Osteoblast (primary cell): ENCODE results near the gene CXADR. TPM values are rescaled to one million over a fixed set of nuclear protein-coding genes. Genes with fewer than 3 reads are reported as not detected.

ENCODE experiments used
- DNase-seq: peaks from one replicate; pipeline ENCODE4 v3.0.0; 2011; ENCODE audit warnings: low spot score, mixed read lengths; ENCODE audit not compliant: insufficient read length; ENCODE audit errors: missing footprints
- H2AFZ ChIP-seq: 2 replicates; pipeline ENCODE4 v1.6.0; 2011; ENCODE audit warnings: mild to moderate bottlenecking, low read length
- H3K27ac ChIP-seq: 2 replicates; pipeline ENCODE4 v1.5.1; 2011; ENCODE audit warnings: mild to moderate bottlenecking, low read depth, low read length, moderate library complexity
- H3K27me3 ChIP-seq: 2 replicates; pipeline ENCODE4 v1.6.0; 2012; ENCODE audit warnings: mild to moderate bottlenecking, control low read depth, inconsistent platforms, low read length, moderate library complexity; ENCODE audit not compliant: insufficient read depth
- H3K36me3 ChIP-seq: 2 replicates; pipeline ENCODE4 v1.5.1; 2011; ENCODE audit warnings: mild to moderate bottlenecking, low read length, control low read depth, moderate library complexity; ENCODE audit not compliant: insufficient read depth
- H3K4me1 ChIP-seq: 2 replicates; pipeline ENCODE4 v1.5.1; 2011; ENCODE audit warnings: mild to moderate bottlenecking, low read length, control low read depth, moderate library complexity; ENCODE audit not compliant: insufficient read depth
- H3K4me2 ChIP-seq: 2 replicates; pipeline ENCODE4 v1.6.0; 2011; ENCODE audit warnings: mild to moderate bottlenecking, low read length; ENCODE audit not compliant: insufficient read depth
- H3K4me3 ChIP-seq: fragments of 200-600 bp; sonication (generic); 3 replicates; pipeline ENCODE4 v1.5.1; 2012; ENCODE audit warnings: mild to moderate bottlenecking, low read length, inconsistent platforms; ENCODE audit not compliant: insufficient read depth
- H3K79me2 ChIP-seq: 2 replicates; pipeline ENCODE4 v1.6.0; 2012; ENCODE audit warnings: mild to moderate bottlenecking, low read length, control low read depth, inconsistent platforms; ENCODE audit not compliant: insufficient read depth
- H3K9me3 ChIP-seq: 2 replicates; pipeline ENCODE4 v1.5.1; 2011; ENCODE audit warnings: low read depth, low read length, control low read depth
- H4K20me1 ChIP-seq: 2 replicates; pipeline ENCODE4 v1.6.0; 2012; ENCODE audit warnings: mild to moderate bottlenecking, low read length, control low read depth; ENCODE audit not compliant: insufficient read depth
- CTCF ChIP-seq: IDR thresholded peaks from 2 replicates; pipeline ENCODE4 v1.5.1; 2011; ENCODE audit warnings: mild to moderate bottlenecking, low read depth, low read length, moderate library complexity; ENCODE audit errors: extremely low read depth
- total RNA-seq: library from RNA; depleted of rRNA; stranded (reverse); fragments of >200 nt; gene quantifications from 2 replicates; pipeline ENCODE4 v1.2.3, GENCODE V29; 2012

CXADR gene
- total RNA-seq, 1 donor = 0.36 TPM

- Histone ChIP-seq H3K4me1 (no peaks in the 10 kb centered on the region), H3K4me2 (no peak overlapping the region), H3K79me2 (no peaks in the 10 kb centered on the region), H3K27ac (no peak overlapping the region), H3K36me3 (no peaks in the 10 kb centered on the region), H2AFZ (no peak overlapping the region), H4K20me1 (no peaks in the 10 kb centered on the region), H3K9me3 (no peaks in the 10 kb centered on the region), H3K27me3 (no peaks in the 10 kb centered on the region), H3K4me3 (no peak overlapping the region)
- DNase-seq = no peak
- no peak for TF ChIP-seq CTCF
These were observed 67.5 kb downstream of the CXADR start for GRCh38 chr21:17580319-17580718.

- Histone ChIP-seq H3K36me3 (no peaks in the 10 kb centered on the region), H3K9me3 (no peaks in the 10 kb centered on the region), H3K4me1 (no peaks in the 10 kb centered on the region), H2AFZ (no peak overlapping the region), H4K20me1 (no peaks in the 10 kb centered on the region), H3K4me3 (no peak overlapping the region), H3K27ac (no peak overlapping the region), H3K27me3 (no peaks in the 10 kb centered on the region), H3K4me2 (no peak overlapping the region), H3K79me2 (no peaks in the 10 kb centered on the region)
- no peak for TF ChIP-seq CTCF
- DNase-seq = no peak
These were observed 71.1 kb downstream of the CXADR start for GRCh38 chr21:17583898-17584297.

GRCh38 chr21:17585875-17586450 lies 73.1 kb downstream of the CXADR start:
- H3K9me3 ChIP-seq = no peaks in the 10 kb centered on the region
- peak; percentile 61 for TF ChIP-seq CTCF
- no peaks in the 10 kb centered on the region for H4K20me1 ChIP-seq
- H3K4me1 ChIP-seq = no peaks in the 10 kb centered on the region
- peak; percentile 78 for DNase-seq
- H3K79me2 ChIP-seq = no peaks in the 10 kb centered on the region
- H3K27me3 ChIP-seq = no peaks in the 10 kb centered on the region
- H3K4me2 ChIP-seq = no peak overlapping the region
- no peak overlapping the region for H3K27ac ChIP-seq
- H3K4me3 ChIP-seq = no peak overlapping the region
- H2AFZ ChIP-seq = no peak overlapping the region
- H3K36me3 ChIP-seq = no peaks in the 10 kb centered on the region

- no peak for TF ChIP-seq CTCF
- DNase-seq = no peak
- Histone ChIP-seq H3K4me2 (no peak overlapping the region), H3K9me3 (no peaks in the 10 kb centered on the region), H4K20me1 (no peaks in the 10 kb centered on the region), H3K36me3 (peaks cover 24% of the 10 kb centered on the region), H3K4me1 (no peaks in the 10 kb centered on the region), H3K4me3 (no peak overlapping the region), H3K27ac (no peak overlapping the region), H2AFZ (no peak overlapping the region), H3K27me3 (no peaks in the 10 kb centered on the region), H3K79me2 (no peaks in the 10 kb centered on the region)
These were observed 77.6 kb downstream of the CXADR start for GRCh38 chr21:17590430-17590829.
